ENCODE results near the gene MYCN. TPM values are rescaled to one million over a fixed set of nuclear protein-coding genes. Genes with fewer than 3 reads are reported as not detected.

MYCN gene
- polyA plus RNA-seq, 3 donors from 2014 or later: not detected

DNA sequence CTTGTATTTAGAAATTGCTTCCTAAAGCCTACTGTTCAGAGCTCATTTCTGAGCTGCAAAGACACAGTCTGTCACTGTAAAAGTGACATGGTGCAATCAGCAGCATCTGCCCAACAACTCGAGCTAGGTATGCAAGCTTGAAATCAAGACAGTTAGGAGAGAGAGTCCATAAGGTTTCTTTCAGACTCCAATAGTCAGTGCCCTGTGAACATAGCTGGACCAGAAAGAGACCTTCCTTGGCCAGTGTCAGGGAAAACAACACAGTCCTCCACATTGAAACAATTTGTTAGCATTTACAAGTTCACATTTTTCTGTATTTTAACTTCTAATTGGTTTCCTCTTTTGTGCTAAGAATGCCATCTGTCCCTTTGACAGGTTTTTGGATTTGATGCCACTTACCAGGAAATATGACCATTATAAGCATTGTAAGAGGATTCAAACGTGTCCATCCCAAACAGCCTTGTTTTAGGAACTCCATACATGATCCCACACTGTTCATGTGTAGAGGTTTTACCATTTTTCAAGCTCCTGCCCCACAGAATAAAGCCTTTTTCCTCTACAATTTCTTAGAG, 8.9 kb upstream of the MYCN start:
- Mint-ChIP-seq H3K4me1 (no peaks in the 10 kb centered on the region), H3K4me3 (no peak overlapping the region), H3K9me3 (no peaks in the 10 kb centered on the region), H3K27ac (no peak overlapping the region), H3K36me3 (no peaks in the 10 kb centered on the region), H3K27me3 (ENCODE audit: low read depth in 3 of 3) (peaks cover 4 to 8% (median 5%) of the 10 kb centered on the region in 3 donors)
- no peak for DNase-seq

DNA sequence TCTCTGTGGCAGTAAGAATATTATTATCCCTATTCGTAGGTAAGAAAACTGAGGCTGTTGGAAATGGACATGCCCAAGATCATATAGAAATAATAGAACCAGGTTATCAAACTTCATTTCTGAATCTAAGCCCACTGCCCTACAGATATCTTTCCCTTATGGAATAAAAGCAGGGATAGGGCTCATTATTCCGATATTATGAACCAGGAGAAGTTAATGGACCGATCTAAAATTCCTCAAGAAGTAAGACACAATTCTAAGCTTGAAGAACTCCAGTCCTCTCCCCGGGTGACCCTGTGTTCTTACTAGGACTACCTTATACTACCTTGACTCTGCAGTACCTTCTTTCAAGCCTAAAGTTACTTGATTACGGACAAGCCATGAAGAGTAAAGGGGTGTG, 8.4 kb upstream of the MYCN start:
- Mint-ChIP-seq H3K4me1 (no peaks in the 10 kb centered on the region), H3K4me3 (no peak overlapping the region), H3K36me3 (no peaks in the 10 kb centered on the region)

DNA sequence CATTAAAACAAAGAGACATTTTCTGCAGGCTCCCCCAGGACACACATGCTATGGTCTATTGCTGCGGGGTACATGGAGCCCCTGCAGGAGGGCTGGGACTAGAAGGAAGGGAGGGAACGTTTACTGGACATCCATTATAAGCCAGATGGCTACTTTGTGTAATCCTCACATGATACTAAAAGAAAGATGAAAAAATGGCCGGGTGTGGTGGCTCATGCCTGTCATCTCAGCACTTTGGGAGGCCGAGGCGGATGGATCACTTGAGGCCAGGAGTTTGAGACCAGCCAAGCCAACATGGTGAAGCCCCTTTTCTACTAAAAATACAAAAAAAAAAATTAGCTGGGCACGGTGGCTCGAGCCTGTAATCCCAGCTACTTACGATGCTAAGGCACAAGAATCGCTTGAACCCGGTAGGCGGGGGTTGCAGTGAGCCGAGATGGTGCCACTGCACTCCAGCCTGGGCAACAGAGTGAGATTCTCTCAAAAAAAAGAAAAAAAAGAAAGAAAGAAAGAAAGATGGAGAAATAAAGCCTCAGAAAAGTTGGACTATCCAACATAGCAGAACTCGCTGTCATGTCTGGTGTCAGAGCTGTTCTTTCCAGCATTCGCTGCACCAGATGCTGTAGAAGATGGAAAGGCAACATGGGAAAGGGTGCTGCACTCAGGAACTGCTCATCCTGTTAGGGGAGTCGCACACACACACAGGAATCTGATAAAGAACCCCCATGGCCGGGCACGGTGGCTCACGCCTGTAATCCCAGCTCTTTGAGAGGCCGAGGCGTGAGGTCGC, 7.8 kb upstream of the MYCN start:
- no peak overlapping the region for H3K4me3 Mint-ChIP-seq
- DNase-seq: no peak
- H3K4me1 Mint-ChIP-seq: no peaks in the 10 kb centered on the region
- peaks cover 5 to 7% (median 6%) of the 10 kb centered on the region in 3 donors for H3K27me3 Mint-ChIP-seq (ENCODE audit: low read depth in 3 of 3)
- no peak overlapping the region for H3K27ac Mint-ChIP-seq
- H3K9me3 Mint-ChIP-seq: no peaks in the 10 kb centered on the region
- H3K36me3 Mint-ChIP-seq: no peaks in the 10 kb centered on the region

More for the DNA sequence above, 8.4 kb upstream of the MYCN start:
- Mint-ChIP-seq H3K27ac (no peak overlapping the region), H3K9me3 (no peaks in the 10 kb centered on the region), H3K27me3 (ENCODE audit: low read depth in 3 of 3) (peaks cover 5 to 8% (median 7%) of the 10 kb centered on the region in 3 donors)
- DNase-seq: no peak

DNA sequence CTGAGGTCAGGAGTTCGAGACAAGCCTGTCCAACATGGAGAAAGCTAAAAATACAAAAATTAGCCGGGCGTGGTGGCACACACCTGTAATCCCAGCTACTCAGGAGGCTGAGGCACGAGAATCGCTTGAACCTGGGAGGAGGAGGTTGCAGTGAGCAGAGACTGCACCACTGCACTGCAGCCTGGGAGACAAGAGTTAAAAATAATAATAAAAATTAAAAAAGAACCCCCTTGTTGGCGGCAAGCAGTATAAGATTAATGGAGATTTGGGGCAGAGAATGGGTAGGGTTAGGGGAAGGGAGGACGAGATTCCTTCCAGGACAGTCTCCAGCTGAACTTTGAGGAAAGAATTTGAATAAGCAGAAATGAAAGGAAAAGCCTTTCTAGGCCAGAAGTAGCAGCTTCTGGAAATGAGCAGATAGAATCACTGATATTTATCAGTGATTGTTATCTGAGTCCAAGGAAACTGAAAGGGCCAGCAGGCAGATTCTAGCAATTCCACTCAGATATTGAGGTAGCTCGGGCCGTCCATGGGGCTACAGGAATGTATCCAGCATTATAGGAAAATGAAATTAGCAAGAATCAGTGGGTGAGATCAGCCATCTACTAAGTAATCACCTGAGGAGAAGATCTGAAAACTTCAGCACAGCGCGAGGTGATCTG, 7.0 kb upstream of the MYCN start:
- Mint-ChIP-seq H3K36me3 (peaks cover 0 to under 1% (median 0%) of the 10 kb centered on the region in 3 donors), H3K9me3 (no peaks in the 10 kb centered on the region), H3K4me3 (no peak overlapping the region), H3K27ac (no peak overlapping the region), H3K4me1 (no peaks in the 10 kb centered on the region), H3K27me3 (ENCODE audit: low read depth in 3 of 3) (peaks cover 5 to 9% (median 7%) of the 10 kb centered on the region in 3 donors)
- no peak for DNase-seq

DNA sequence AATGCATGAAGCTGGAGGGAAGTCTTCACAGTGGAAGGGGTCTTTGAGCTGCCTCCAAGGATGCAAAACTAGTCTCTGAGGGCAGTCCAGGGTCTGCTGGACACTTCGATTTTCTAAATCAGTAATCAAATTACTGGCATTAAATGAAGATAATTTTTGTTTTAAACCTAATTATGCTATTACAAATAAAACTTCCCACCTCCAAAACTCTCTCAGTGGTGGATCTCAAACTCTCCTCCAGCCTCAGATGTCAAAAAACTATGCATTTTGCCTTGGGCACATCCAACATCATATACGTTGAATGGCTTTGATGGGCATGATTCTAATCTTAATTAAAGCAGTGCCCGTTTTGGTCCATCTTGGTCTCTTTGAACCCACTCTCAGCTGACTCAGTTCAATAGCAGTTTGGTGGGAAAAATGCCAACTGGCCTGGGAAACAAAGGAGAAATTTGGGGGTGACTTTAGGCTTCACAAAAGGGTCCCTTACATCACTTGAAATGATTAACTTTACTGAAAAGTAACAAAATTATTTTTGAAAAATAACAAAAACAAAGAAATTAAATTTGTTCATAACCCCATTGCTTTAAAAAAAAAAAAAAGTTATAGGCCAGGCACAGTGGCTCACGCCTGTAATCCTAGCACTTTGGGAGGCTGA, 5.9 kb upstream of the MYCN start:
- H3K36me3 Mint-ChIP-seq: peaks cover 0 to 3% (median 0%) of the 10 kb centered on the region in 3 donors
- H3K27me3 Mint-ChIP-seq (ENCODE audit: low read depth in 3 of 3): peaks cover 7 to 14% (median 7%) of the 10 kb centered on the region in 3 donors
- no peak overlapping the region for H3K27ac Mint-ChIP-seq
- DNase-seq: no peak
- H3K4me3 Mint-ChIP-seq: no peak overlapping the region
- H3K9me3 Mint-ChIP-seq: peaks cover 0 to 2% (median 0%) of the 10 kb centered on the region in 6 donors
- peaks cover 6 to 7% of the 10 kb centered on the region in 2 donors for H3K4me1 Mint-ChIP-seq

DNA sequence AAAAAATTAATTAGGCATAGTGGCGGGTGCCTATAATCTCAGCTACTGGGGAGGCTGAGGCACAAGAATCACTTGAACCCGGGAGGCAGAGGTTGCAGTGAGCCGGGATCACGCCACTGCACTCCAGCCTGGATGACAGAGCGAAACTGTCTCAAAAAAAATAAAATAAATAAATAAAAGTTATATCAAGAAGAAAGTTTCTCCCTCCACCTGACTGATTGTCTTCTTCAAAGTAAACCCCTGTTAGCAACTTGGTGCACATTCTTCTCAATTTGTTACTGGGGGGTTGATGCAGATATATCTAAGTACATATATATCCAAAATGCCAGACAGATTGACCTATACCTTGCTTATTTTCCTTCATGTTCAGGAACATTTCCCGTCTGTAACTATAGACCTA, 5.2 kb upstream of the MYCN start:
- H3K27ac Mint-ChIP-seq: no peak overlapping the region
- peaks cover 6 to 10% of the 10 kb centered on the region in 2 donors for H3K4me1 Mint-ChIP-seq
- H3K36me3 Mint-ChIP-seq: peaks cover 0 to 3% (median 0%) of the 10 kb centered on the region in 3 donors
- no peak for DNase-seq
- peaks cover 7 to 14% (median 9%) of the 10 kb centered on the region in 3 donors for H3K27me3 Mint-ChIP-seq (ENCODE audit: low read depth in 3 of 3)
- H3K4me3 Mint-ChIP-seq: no peak overlapping the region
- H3K9me3 Mint-ChIP-seq: peaks cover 0 to 2% (median 0%) of the 10 kb centered on the region in 6 donors

DNA sequence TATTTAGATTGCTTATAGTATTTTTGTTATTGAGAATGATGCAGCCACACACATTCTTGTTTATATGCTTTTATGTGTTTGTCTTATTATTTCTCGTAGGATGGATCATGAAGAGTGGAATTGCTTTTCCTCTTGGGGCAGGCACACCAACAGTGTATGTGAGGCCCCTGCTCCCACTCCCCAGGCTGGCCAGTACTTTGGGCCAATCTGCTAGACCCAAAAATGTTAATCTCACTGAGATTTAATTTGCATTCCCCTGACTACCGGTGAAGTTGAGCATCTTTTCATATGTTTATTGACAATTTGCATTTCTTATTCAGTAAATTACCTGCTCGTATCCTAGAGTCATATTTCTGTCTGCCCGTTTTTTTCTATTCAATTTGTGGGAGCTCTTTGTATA, 4.7 kb upstream of the MYCN start:
- H3K4me1 Mint-ChIP-seq: peaks cover 7 to 12% of the 10 kb centered on the region in 2 donors
- no peak overlapping the region for H3K27ac Mint-ChIP-seq
- no peak for DNase-seq

DNA sequence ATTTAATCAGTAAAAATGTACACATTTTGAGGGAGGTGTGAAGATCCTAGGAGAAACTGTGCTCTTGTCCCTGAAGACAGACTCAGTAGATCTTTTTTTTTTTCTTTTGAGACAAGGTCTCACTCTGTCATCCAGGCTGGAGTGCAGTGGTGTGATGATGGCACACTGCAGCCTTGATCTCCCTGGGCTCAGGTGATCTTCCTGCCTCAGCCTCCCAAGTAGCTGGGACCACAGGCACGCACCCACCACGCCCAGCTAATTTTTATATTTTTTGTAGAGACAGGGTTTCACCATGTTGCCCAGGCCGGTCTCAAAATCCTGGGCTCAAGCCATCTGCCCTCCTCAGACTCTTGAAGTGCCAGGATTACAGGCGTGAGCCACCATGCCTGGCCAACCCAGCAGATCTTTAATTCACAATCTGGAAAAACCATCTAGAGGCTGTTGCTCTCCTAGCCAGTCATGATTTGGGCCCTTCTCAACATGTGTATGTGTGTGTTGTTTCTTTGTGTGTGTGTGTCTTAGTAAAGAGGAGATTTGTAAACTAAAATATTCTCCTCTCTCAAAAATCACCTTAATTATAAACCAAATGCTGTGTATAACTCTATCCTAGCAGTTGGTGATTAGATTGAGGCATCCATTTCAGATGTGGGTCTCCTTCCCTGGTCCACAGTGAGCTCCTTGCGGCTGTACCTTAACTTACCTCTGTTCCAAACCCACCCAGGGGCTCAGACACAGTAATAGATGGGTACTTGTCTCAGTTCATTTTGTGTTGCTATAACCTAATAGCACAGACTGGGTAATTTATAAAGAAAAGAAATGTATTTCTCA, 3.9 kb upstream of the MYCN start:
- peaks cover 5 to 21% (median 5%) of the 10 kb centered on the region in 3 donors for H3K27me3 Mint-ChIP-seq (ENCODE audit: low read depth in 3 of 3)
- no peak overlapping the region for H3K27ac Mint-ChIP-seq
- DNase-seq: no peak
- H3K4me3 Mint-ChIP-seq: no peak overlapping the region
- peaks cover 0 to 3% (median 0%) of the 10 kb centered on the region in 3 donors for H3K36me3 Mint-ChIP-seq
- peaks cover 0 to 2% (median 0%) of the 10 kb centered on the region in 6 donors for H3K9me3 Mint-ChIP-seq
- H3K4me1 Mint-ChIP-seq: peaks cover 15 to 19% of the 10 kb centered on the region in 2 donors

More for the DNA sequence above, 4.7 kb upstream of the MYCN start:
- peaks cover 0 to 3% (median 0%) of the 10 kb centered on the region in 3 donors for H3K36me3 Mint-ChIP-seq
- H3K27me3 Mint-ChIP-seq (ENCODE audit: low read depth in 3 of 3): peaks cover 7 to 14% (median 8%) of the 10 kb centered on the region in 3 donors
- H3K9me3 Mint-ChIP-seq: peaks cover 0 to 2% (median 0%) of the 10 kb centered on the region in 6 donors
- H3K4me3 Mint-ChIP-seq: no peak overlapping the region

DNA sequence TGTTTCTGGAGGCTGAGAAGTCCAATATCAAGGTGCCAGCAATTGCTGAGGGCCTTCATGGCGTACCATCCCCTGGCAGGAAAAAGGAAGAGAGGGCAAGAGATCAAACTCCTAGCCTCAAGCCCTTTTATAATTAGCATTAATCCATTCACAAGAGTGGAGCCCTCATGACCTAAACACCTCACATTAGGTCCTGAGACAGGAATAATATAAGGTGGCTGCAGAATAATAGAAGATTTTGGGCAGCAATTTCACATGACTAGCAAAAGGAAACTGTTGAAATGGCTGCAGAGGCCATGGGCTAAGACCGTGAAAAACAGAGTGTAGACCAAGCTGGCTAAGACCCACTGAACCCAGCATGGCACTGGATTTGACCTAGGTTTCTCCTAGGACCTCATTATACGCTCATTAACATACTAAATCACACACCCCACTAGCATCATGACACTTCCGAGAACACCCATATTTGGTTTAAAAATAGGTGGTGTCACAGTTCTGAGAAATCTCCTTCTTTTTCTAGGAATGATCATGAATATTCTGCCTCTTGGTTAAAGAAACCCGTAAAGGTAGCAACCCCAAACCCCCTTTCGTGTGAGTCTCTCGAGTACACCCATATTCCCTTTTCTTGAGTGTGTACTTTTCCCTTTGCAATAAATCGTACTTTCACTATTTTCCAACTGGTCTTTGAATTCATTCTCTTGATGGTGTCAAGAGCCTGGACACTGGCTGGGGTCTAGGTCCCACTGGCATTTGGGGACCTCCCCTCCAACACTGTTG, 3.1 kb upstream of the MYCN start:
- Mint-ChIP-seq H3K27ac (no peak overlapping the region), H3K9me3 (peaks cover 0 to 2% (median 0%) of the 10 kb centered on the region in 6 donors), H3K36me3 (peaks cover 0 to 3% (median 0%) of the 10 kb centered on the region in 3 donors), H3K4me3 (no peak overlapping the region), H3K4me1 (peaks cover 15 to 22% of the 10 kb centered on the region in 2 donors), H3K27me3 (ENCODE audit: low read depth in 3 of 3) (peaks cover 5 to 21% (median 5%) of the 10 kb centered on the region in 3 donors)
- DNase-seq: no peak

DNA sequence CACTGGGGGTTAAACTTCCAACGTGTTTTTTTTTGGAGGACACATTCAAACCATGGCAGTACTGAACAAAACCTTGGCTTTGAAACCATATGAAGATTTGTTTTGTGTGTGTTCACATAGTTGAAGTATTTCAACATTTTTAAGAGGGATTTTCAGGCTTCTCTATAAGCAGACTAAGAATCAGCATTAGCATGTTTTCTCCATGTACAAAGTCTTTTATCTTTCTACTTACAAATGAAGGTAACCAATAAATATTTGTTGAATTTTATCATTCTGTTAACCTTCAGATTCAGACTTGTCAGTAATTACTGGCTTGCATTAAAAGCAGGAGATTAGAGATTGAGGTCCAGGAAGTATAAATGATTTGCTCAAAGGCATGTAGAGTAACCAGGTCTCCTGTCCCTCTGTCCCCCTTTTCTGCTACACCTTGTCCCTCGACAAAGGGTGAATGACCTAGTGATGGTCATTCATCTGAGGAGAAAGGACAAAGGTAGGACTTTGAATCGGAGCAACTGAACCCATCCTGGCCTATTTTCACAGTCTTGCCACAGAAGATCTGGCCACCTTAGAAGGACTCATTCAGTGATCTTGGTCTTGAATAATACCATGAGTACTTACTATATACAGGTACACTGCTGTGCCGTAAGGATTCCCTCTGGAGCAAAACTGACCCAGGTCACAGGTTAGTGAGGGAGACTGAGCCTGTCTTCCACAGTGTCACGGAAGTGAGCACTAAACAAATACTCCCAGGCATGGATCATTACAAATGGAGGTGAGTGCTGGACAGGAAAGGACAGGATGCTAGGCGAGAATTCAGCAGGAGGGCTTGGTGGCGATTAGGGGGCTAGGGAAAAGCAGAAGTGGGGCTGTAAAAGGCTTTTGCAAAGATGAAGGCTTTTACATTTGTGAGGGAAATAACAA, 2.2 kb upstream of the MYCN start:
- peaks cover 15 to 22% of the 10 kb centered on the region in 2 donors for H3K4me1 Mint-ChIP-seq
- H3K27me3 Mint-ChIP-seq (ENCODE audit: low read depth in 3 of 3): peaks cover 4 to 23% (median 9%) of the 10 kb centered on the region in 3 donors
- no peak overlapping the region for H3K27ac Mint-ChIP-seq
- peak overlapping the region in 3 of 5 donors; percentile 5 to 51 (median 24) for H3K4me3 Mint-ChIP-seq
- peaks cover 0 to 2% (median 0%) of the 10 kb centered on the region in 6 donors for H3K9me3 Mint-ChIP-seq
- no peak for DNase-seq
- peaks cover 0 to 3% (median 0%) of the 10 kb centered on the region in 3 donors for H3K36me3 Mint-ChIP-seq

DNA sequence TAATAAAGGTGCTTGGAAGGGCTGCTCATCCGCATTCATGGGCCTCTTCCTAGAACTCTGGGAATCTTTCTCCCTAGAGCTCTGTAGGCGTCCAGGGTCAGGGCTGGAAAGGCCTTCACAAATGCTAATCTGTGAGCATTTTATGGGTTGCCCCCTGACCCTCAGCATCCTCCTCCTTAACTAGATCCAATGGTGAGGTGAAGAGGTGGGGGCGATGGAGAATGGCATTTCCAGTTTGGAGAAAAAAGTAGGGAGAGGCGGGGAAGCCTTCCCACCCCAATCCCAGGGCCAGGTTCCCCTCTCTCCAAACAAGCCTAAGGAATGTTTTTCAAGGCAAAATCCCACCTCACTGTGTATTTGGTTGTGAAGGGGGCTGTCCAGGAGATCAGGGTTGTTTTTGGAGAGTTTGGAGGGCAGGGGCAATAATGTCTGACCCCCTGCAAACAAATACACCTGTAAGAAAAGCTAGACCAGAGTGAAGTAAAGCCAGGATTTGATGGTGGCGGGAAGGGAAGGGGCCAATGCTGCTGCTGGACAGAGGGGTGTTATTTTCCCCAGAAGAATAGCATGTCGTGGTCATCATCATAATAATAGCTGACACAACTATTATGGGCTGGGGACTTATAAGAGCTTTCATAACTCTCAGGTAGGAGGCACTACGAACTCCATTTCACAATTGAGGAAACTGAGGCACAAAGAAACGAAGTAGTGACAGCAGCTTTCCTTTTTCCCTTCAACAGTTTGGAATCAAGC, 1.4 kb upstream of the MYCN start:
- peaks cover 0 to 3% (median 0%) of the 10 kb centered on the region in 3 donors for H3K36me3 Mint-ChIP-seq
- H3K4me1 Mint-ChIP-seq: peaks cover 15 to 27% of the 10 kb centered on the region in 2 donors
- H3K4me3 Mint-ChIP-seq: peak overlapping the region in 4 of 5 donors; percentile 9 to 60 (median 49)
- H3K9me3 Mint-ChIP-seq: peaks cover 0 to 2% (median 0%) of the 10 kb centered on the region in 6 donors
- H3K27ac Mint-ChIP-seq: no peak overlapping the region
- DNase-seq: no peak
- peaks cover 12 to 28% (median 12%) of the 10 kb centered on the region in 3 donors for H3K27me3 Mint-ChIP-seq (ENCODE audit: low read depth in 3 of 3)
